ACC112 (cell line): Measurements from ENCODE around the gene PKNOX1.
"Not testable (repeated sequence)": the region's sequence is repeated elsewhere in the genome, so short reads cannot be mapped to it uniquely, and the experiment has no call there.

Source experiments
- H2AFZ ChIP-seq: fragments of 200-600 bp; sonication (generic); one replicate; pipeline ENCODE4 v1.6.0; 2017; ENCODE audit warnings: antibody characterized with exemption, low read length; ENCODE audit not compliant: unreplicated experiment
- H3K27ac ChIP-seq: fragments of 200-600 bp; sonication (generic); 2 replicates; pipeline ENCODE4 v1.5.1; 2014; ENCODE audit warnings: low read depth, mild to moderate bottlenecking, antibody characterized with exemption, low read length, moderate library complexity
- H3K27me3 ChIP-seq: fragments of 200-600 bp; sonication (generic); 2 replicates; pipeline ENCODE4 v1.6.1; 2014; ENCODE audit warnings: mild to moderate bottlenecking, antibody characterized with exemption, low read length, moderate library complexity, mixed read lengths; ENCODE audit not compliant: insufficient read depth
- H3K36me3 ChIP-seq: fragments of 200-600 bp; sonication (generic); 2 replicates; pipeline ENCODE4 v1.6.1; 2016; ENCODE audit warnings: mild to moderate bottlenecking, antibody characterized with exemption, low read length, moderate library complexity, mixed read lengths; ENCODE audit not compliant: insufficient read depth
- H3K4me1 ChIP-seq: fragments of 200-600 bp; sonication (generic); one replicate; pipeline ENCODE4 v1.6.1; 2016; ENCODE audit warnings: low read length, mixed read lengths; ENCODE audit not compliant: insufficient read depth, unreplicated experiment, control insufficient read depth
- H3K4me3 ChIP-seq: fragments of 200-600 bp; sonication (generic); 2 replicates; pipeline ENCODE4 v1.5.1; 2014; ENCODE audit warnings: mild to moderate bottlenecking, low read depth, low read length
- H3K79me2 ChIP-seq: fragments of 200-600 bp; sonication (generic); one replicate; pipeline ENCODE4 v1.6.0; 2016; ENCODE audit warnings: low read length; ENCODE audit not compliant: control insufficient read depth, unreplicated experiment, insufficient read depth

The PKNOX1 gene

GRCh38 chr21:43021756-43022600, 47.6 kb downstream of the PKNOX1 start:
- H3K79me2 ChIP-seq, result no peaks in the 10 kb centered on the region
- H3K36me3 ChIP-seq, result peaks cover 6% of the 10 kb centered on the region; the same call in 1 of the 2 replicates
- H3K27ac ChIP-seq, result no peak overlapping the region

GRCh38 chr21:43023175-43023574, 48.8 kb downstream of the PKNOX1 start:
- Histone ChIP-seq H3K4me1 (peaks cover 4% of the 10 kb centered on the region), H3K27me3 (no peaks in the 10 kb centered on the region), H3K79me2 (no peaks in the 10 kb centered on the region), H3K4me3 (no peak overlapping the region), H2AFZ (no peak overlapping the region), H3K36me3 (0 out of 2 replicates have a peak, but pooled peaks cover 3% of the 10 kb centered on the region), H3K27ac (no peak overlapping the region)

More at GRCh38 chr21:43021756-43022600, 47.6 kb downstream of the PKNOX1 start:
- H3K4me3 ChIP-seq, result no peak overlapping the region
- peaks cover 4% of the 10 kb centered on the region for H3K4me1 ChIP-seq
- H2AFZ ChIP-seq, result no peak overlapping the region
- no peaks in the 10 kb centered on the region for H3K27me3 ChIP-seq

GRCh38 chr21:43024439-43025136, 50.2 kb downstream of the PKNOX1 start:
- Histone ChIP-seq H3K4me3 (no peak overlapping the region), H3K4me1 (peaks cover 4% of the 10 kb centered on the region), H3K27me3 (no peaks in the 10 kb centered on the region), H2AFZ (no peak overlapping the region), H3K79me2 (no peaks in the 10 kb centered on the region), H3K36me3 (0 out of 2 replicates have a peak, but pooled peaks cover 3% of the 10 kb centered on the region), H3K27ac (no peak overlapping the region)

GRCh38 chr21:43025636-43026180, 51.3 kb downstream of the PKNOX1 start:
- H3K27me3 ChIP-seq, result no peaks in the 10 kb centered on the region
- no peak overlapping the region for H2AFZ ChIP-seq
- no peaks in the 10 kb centered on the region for H3K79me2 ChIP-seq
- 0 out of 2 replicates have a peak, but pooled peaks cover 5% of the 10 kb centered on the region for H3K36me3 ChIP-seq
- H3K4me3 ChIP-seq, result no peak overlapping the region
- no peak overlapping the region for H3K27ac ChIP-seq
- H3K4me1 ChIP-seq, result peaks cover 4% of the 10 kb centered on the region

- Histone ChIP-seq H3K79me2 (no peaks in the 10 kb centered on the region), H2AFZ (no peak overlapping the region), H3K4me1 (peaks cover 4% of the 10 kb centered on the region), H3K36me3 (peaks cover 11% of the 10 kb centered on the region; the same call in 1 of the 2 replicates), H3K27me3 (no peaks in the 10 kb centered on the region), H3K27ac (no peak overlapping the region), H3K4me3 (no peak overlapping the region)
These were observed 53.7 kb downstream of the PKNOX1 start for GRCh38 chr21:43027846-43028731.

GRCh38 chr21:43029785-43030184, 55.4 kb downstream of the PKNOX1 start:
- no peak overlapping the region for H3K27ac ChIP-seq
- H3K4me1 ChIP-seq, result peaks cover 9% of the 10 kb centered on the region
- peaks cover 9% of the 10 kb centered on the region; the same call in 1 of the 2 replicates for H3K36me3 ChIP-seq
- H3K79me2 ChIP-seq, result no peaks in the 10 kb centered on the region
- no peak overlapping the region for H3K4me3 ChIP-seq
- no peak overlapping the region for H2AFZ ChIP-seq
- no peaks in the 10 kb centered on the region for H3K27me3 ChIP-seq

GRCh38 chr21:43031121-43031619, 56.8 kb downstream of the PKNOX1 start:
- H3K27me3 ChIP-seq, result no peaks in the 10 kb centered on the region
- H3K4me1 ChIP-seq, result peaks cover 5% of the 10 kb centered on the region
- peaks cover 8% of the 10 kb centered on the region; the same call in 1 of the 2 replicates for H3K36me3 ChIP-seq
- H2AFZ ChIP-seq, result no peak overlapping the region
- no peak overlapping the region for H3K4me3 ChIP-seq
- no peak overlapping the region for H3K27ac ChIP-seq
- H3K79me2 ChIP-seq, result no peaks in the 10 kb centered on the region

GRCh38 chr21:43034101-43034500, 59.7 kb downstream of the PKNOX1 start:
- Histone ChIP-seq H3K27me3 (no peaks in the 10 kb centered on the region), H3K27ac (no peak overlapping the region), H3K4me1 (peaks cover 5% of the 10 kb centered on the region), H3K79me2 (no peaks in the 10 kb centered on the region), H3K4me3 (no peak overlapping the region), H3K36me3 (peaks cover 8% of the 10 kb centered on the region; the same call in 1 of the 2 replicates), H2AFZ (no peak overlapping the region)

GRCh38 chr21:43034826-43035225, 60.5 kb downstream of the PKNOX1 start:
- no peaks in the 10 kb centered on the region for H3K79me2 ChIP-seq
- H3K36me3 ChIP-seq, result peaks cover 8% of the 10 kb centered on the region; the same call in 1 of the 2 replicates
- no peak overlapping the region for H3K4me3 ChIP-seq
- no peaks in the 10 kb centered on the region for H3K27me3 ChIP-seq
- no peak overlapping the region for H2AFZ ChIP-seq
- H3K4me1 ChIP-seq, result peaks cover 5% of the 10 kb centered on the region
- no peak overlapping the region for H3K27ac ChIP-seq

- not testable (repeated sequence) for H3K36me3 ChIP-seq, H3K79me2 ChIP-seq, H3K4me1 ChIP-seq, H3K4me3 ChIP-seq, H3K27me3 ChIP-seq, H2AFZ ChIP-seq, H3K27ac ChIP-seq
These were observed 62.5 kb downstream of the PKNOX1 start for GRCh38 chr21:43036889-43037288.
